HG03439 (cell line): ENCODE measurements around the gene OPN4.
"Not testable (repeated sequence)": the region's sequence is repeated elsewhere in the genome, so short reads cannot be mapped to it uniquely, and the experiment has no call there.

Source experiments
- ATAC-seq: cut with Tn5 transposase; IDR thresholded peaks from one replicate; pipeline ENCODE4 v1.9.1; 2021; ENCODE audit warnings: mild to moderate bottlenecking, moderate library complexity; ENCODE audit not compliant: unreplicated experiment

OPN4 gene

GRCh38 chr10:86654411-86655172 lies at the start of gene OPN4:
Gene OPN4, plus strand, starts transcription at chr10:86654547. Its CDS starts 237 bp downstream, at chr10:86654784.
- no peak for ATAC-seq

GRCh38 chr10:86607674-86608073 lies 46.7 kb upstream of the OPN4 start:
- no peak for ATAC-seq

- no peak for ATAC-seq
These were observed 44.4 kb upstream of the OPN4 start for GRCh38 chr10:86609920-86610319.

GRCh38 chr10:86611386-86611785 lies 43.0 kb upstream of the OPN4 start:
- no peak for ATAC-seq

GRCh38 chr10:86613096-86613495 lies 41.3 kb upstream of the OPN4 start:
- no peak for ATAC-seq

- no peak for ATAC-seq
These were observed 40.4 kb upstream of the OPN4 start for GRCh38 chr10:86613905-86614304.

GRCh38 chr10:86614853-86615252 lies 39.5 kb upstream of the OPN4 start:
- no peak for ATAC-seq

GRCh38 chr10:86617278-86617677 lies 37.1 kb upstream of the OPN4 start:
- ATAC-seq: not testable (repeated sequence)

GRCh38 chr10:86628311-86628710 lies 26.0 kb upstream of the OPN4 start:
- ATAC-seq: no peak

GRCh38 chr10:86630079-86630478 lies 24.3 kb upstream of the OPN4 start:
- ATAC-seq: no peak

- no peak for ATAC-seq
These were observed 22.1 kb upstream of the OPN4 start for GRCh38 chr10:86632009-86632800.

- no peak for ATAC-seq
These were observed 21.4 kb upstream of the OPN4 start for GRCh38 chr10:86632951-86633350.

GRCh38 chr10:86635402-86635801 lies 18.9 kb upstream of the OPN4 start:
- no peak for ATAC-seq

GRCh38 chr10:86636311-86636710 lies 18.0 kb upstream of the OPN4 start:
- no peak for ATAC-seq

GRCh38 chr10:86642021-86642420 lies 12.3 kb upstream of the OPN4 start:
- no peak for ATAC-seq

GRCh38 chr10:86642499-86642898 lies 11.8 kb upstream of the OPN4 start:
- no peak for ATAC-seq

- ATAC-seq: no peak
These were observed 10.1 kb upstream of the OPN4 start for GRCh38 chr10:86644152-86644793.

GRCh38 chr10:86644794-86645445 lies 9.4 kb upstream of the OPN4 start:
- ATAC-seq: no peak

- ATAC-seq: not testable (repeated sequence)
These were observed 8.7 kb upstream of the OPN4 start for GRCh38 chr10:86645621-86646165.

GRCh38 chr10:86646532-86646931 lies 7.8 kb upstream of the OPN4 start:
- ATAC-seq: no peak

- ATAC-seq: no peak
These were observed 7.4 kb upstream of the OPN4 start for GRCh38 chr10:86646933-86647332.
